ENCODE data around the gene GLCCI1.
"Not testable (repeated sequence)": the region's sequence is repeated elsewhere in the genome, so short reads cannot be mapped to it uniquely, and the experiment has no call there.

GLCCI1 gene

DNA sequence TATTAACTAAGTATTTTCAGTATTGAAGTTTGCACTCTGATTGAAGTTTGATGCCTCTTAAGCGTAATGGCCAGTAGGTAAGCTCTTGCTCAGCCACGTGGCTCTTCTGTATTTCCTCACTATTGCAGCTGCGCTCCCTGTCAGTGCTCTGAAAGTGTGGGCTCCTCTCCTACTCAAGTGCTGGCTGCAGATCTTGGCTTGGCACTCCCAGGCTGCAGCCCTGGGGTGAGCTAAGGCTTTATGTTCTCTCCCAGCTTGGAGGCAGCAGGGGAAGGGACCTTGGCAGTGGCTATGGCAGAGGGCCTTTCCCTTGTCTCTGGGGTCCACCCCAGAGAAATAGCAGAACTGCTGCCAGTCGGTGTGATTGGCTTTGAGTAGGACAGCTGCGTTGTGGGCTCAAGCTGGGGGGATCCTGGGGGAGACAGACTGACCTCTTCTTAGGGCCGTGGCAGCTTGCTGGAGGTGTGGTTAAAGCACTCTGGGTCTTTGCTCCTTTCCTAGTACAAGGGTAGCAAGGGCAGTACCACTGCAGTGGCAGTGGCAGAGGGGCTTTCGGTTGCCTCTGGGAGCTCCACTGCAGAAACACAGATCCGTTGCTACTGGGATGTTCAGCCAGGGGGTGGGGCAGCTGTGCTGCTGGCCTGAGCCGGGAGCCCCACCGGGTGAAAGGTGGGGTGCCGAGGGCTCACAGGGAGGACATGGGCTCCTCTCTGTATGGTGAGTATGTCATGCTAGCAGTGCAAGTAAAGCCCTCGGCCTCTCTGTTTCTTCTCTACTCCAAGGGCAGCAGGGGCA is 100.5 kb downstream of the GLCCI1 start:
- in situ Hi-C loops (cut with MboI; ENCODE audit: low pct_unique_long_range_greater_than_20kb, low sequenced_read_pairs), result no loop called here
- no peak for DNase-seq

DNA sequence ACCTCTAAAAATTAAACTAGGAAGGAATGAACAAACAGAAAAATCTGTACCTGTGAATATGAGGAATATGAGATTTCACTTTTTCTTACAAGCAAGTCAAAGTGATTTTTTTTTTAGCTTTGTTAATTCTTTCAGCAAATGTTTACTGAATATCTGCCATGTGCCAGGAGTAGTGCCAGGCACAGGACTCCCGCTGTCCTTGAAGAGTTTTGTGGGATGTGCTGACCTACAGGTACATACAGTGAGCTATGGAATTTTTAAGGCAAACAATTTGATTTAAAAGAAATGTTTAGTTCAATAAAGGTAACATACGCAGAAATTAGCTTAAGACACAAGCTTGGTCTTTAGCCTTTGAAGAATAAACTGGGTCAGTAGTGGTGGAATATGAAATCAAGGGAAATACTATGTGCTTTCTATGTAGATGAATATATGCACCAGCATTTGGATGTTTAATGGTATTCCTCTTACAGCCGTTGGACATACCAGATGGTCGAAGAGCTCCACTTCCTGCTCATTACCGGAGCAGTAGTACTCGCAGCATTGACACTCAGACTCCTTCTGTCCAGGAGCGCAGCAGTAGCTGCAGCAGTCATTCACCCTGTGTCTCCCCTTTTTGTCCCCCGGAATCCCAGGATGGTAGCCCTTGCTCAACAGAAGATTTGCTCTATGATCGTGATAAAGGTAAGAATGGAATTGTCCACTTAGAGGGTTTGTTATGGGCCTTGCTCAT is 102.0 kb downstream of the GLCCI1 start:
- in situ Hi-C loops (cut with MboI; ENCODE audit: low pct_unique_long_range_greater_than_20kb, low sequenced_read_pairs), result no loop called here
- no peak for DNase-seq

DNA sequence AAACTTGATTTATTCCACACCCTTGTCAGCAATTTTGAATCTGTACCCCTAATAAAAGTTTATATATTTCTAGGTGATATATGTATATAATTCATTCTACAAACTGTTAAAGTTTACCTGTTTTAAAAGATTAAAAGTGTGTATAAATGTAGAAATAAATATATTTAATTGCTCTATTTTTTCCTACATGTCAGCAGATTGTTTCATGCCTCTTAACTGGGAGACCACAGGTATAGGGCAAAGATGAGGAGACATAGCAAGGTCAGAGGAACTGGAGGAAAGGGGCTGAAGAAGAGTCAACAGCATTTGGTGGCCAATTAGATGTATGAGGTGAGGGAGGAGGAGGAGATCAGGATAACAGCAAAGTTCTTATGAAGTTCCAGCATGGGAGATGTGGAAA is 109.8 kb downstream of the GLCCI1 start:
- in situ Hi-C loops (cut with MboI; ENCODE audit: low pct_unique_long_range_greater_than_20kb, low sequenced_read_pairs), result no loop called here

DNA sequence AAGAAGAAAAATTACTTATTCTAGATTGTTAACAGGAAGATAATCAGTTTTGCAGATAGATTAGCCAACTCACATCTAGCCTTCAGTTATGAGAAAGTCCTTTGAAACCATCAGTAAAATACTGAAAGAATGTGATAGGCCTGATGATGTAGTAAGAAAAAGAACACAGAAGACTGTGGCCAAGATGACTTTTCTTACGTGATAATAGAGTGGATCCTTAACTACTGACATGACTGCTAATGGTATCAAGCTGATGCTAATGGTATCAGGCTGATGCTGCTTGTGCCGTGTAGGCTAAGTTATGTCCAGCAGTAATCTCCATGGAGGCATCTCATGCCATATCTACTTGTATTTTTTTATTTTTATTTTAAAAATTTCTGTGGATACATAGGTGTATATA is 114.2 kb downstream of the GLCCI1 start:
- DNase-seq, result no peak
- in situ Hi-C loops (cut with MboI; ENCODE audit: low pct_unique_long_range_greater_than_20kb, low sequenced_read_pairs), result no loop called here

More for the DNA sequence above, 109.8 kb downstream of the GLCCI1 start:
- DNase-seq, result no peak

DNA sequence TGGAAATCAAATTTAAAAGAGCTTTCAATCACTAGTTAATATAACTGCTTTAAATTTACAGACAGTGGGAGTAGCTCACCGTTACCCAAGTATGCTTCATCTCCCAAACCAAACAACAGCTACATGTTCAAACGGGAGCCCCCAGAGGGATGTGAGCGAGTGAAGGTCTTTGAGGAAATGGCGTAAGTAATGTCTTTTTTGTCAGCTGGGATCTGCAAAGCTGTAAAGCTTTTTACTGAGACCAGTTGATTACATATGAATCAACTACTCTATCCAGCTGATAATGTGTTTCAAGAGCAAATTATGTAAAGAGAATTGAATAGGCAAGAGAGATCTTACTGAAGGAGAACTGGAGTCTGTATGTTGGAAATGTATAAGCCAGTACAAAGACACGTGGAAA is 116.2 kb downstream of the GLCCI1 start:
- DNase-seq, result no peak
- in situ Hi-C loops (cut with MboI; ENCODE audit: low pct_unique_long_range_greater_than_20kb, low sequenced_read_pairs), result no loop called here

DNA sequence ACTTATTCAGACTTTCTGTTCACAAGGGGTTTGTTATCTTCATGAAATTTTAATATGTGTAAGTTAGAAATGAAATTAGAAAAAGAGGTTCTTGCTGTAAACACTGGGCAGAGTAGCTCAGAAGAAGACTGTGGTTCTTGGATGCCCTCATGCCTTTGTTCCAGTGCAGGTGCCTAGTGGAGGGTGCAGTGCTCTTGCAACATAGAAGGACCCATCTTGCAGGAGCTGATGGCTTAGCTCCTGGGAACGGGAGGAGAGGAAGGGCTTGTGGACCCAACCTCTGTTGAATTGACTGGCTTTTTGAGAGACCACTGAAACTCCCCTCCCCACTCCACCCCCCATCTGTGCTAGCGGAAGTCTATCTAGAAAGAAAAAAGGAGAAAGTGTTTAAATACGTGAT is 116.8 kb downstream of the GLCCI1 start:
- in situ Hi-C loops (cut with MboI; ENCODE audit: low pct_unique_long_range_greater_than_20kb, low sequenced_read_pairs), result no loop called here
- DNase-seq, result no peak

DNA sequence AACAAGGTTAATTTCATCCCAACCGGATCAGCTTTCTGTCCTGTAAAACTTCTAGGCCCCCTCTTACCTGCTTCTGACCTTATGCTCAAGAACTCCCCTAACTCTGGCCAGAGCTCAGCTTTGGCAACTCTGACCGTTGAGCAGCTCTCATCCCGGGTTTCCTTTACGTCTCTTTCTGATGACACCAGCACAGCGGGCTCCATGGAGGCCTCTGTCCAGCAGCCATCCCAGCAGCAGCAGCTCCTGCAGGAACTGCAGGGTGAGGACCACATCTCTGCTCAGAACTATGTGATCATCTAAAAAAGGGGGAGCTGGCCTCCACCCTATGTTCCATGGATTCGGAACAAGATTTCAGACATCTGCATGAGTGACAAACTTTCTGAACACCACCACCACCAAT is 117.6 kb downstream of the GLCCI1 start:
- in situ Hi-C loops (cut with MboI; ENCODE audit: low pct_unique_long_range_greater_than_20kb, low sequenced_read_pairs), result no loop called here
- no peak for DNase-seq

DNA sequence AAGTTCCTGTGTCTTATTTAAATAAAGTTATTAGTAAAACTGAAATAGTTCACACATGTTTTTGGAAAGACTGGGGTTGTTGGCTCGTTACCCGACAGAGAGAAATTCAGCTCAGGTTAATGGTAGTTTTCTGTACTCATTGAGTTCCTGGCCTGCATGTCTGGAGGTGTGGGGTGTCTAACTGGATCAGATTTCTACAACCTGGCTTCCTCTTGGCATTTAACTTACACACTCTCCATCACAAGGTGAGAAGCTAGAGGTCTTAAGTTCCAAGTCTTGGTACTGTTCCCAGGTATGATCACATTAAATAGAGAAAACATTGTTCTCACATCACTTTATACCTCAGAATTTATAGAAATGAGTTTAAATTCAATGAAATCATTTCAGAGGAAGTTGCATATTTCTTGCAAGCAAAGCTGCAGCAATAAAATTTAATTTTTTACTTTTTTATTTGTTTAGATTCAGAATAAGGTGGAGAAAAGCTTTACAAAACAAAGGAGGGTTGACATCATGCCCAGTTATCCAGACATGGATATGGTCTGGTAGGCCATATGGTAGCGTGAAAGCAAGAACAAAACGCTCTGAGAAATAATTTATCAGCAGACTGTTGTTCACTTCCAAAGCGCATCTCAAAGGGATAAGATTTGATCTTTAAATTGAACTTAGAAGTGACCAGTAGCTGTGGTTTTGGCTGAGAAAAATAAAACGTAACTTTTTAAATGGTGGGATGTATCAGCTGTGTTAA is 120.6 kb downstream of the GLCCI1 start:
- no peak for DNase-seq
- in situ Hi-C loops (cut with MboI; ENCODE audit: low pct_unique_long_range_greater_than_20kb, low sequenced_read_pairs), result no loop called here

DNA sequence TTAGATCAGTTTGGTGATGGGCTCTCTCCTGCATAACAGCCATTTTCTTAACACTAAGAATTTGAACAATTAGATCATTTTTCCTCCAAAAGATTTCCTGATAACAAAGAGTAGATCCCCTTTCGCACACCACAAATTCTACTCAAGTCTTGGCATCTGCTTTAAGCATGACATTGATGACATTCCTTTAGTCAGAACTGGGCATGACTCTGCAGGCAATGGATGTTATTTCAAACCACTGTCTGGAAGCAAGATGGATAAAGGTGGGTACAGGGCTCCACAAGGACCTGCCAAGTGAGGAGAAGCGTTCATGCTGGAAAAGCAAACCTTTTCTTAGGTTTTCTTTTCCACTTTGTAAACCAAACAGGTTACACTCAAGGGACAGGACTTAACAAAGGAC is 123.5 kb downstream of the GLCCI1 start:
- in situ Hi-C loops (cut with MboI; ENCODE audit: low pct_unique_long_range_greater_than_20kb, low sequenced_read_pairs), result no loop called here
- DNase-seq, result no peak

DNA sequence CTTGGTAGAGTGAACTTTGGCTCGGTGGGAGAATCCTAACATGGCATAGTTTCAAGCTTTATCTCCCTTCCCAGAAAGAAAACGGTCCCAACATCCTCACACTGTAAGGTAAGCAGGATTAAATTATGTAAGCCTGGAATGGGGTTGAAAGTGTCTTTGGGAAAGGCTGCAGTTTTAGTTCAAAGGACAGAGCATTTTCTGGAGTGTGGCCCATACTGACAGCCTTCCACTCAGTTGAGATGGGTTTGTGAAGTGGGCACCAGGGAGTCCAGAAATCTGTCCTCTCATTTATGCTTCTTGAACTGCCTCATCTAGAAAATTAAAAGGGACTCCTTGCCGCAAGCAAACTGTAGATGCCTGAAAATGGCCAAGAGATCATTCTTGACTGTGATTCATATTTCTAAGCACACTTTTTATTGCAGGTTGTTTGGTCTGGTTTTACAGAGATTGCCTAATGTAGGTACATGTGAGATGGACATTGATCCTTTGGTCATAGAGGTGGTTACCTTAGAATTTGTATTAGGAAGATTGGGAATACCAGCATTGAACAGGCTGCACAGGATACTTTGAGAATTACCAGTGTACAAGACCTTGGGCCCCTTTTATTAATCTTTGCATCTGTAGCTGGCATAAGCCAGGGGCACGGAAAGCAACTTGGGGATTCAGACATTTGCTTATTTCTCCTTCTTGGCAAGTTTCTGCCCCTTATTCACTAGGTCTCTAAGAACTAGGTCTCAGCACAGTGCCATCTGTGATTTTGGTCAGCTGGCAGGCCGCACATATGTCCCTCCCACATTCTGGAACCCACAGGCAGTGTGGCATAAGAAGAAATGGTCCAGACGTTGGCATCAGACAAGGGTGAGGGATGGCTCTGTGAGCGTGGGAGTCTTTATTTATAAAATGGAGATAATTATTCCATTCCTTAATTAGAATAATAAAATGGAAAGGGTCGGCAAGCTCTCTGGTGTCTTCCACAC is 125.9 kb downstream of the GLCCI1 start:
- in situ Hi-C loops (cut with MboI; ENCODE audit: low pct_unique_long_range_greater_than_20kb, low sequenced_read_pairs), result no loop called here
- DNase-seq, result no peak

DNA sequence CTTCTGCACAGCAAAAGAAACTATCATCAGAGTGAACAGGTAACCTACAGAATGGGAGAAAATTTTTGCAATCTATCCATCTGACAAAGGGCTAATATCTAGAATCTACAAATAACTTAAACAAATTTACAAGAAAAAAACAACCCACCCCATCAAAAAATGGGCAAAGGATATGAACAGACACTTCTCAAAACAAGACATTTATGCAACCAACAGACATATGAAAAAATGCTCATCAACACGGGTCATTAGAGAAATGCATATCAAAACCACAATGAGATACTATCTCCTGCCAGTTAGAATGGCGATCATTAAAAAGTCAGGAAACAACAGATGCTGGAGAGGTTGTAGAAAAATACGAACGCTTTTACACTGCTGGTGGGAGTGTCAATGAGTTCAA is 132.7 kb downstream of the GLCCI1 start:
- DNase-seq; in situ Hi-C loops (cut with MboI; ENCODE audit: low pct_unique_long_range_greater_than_20kb, low sequenced_read_pairs): not testable (repeated sequence)

DNA sequence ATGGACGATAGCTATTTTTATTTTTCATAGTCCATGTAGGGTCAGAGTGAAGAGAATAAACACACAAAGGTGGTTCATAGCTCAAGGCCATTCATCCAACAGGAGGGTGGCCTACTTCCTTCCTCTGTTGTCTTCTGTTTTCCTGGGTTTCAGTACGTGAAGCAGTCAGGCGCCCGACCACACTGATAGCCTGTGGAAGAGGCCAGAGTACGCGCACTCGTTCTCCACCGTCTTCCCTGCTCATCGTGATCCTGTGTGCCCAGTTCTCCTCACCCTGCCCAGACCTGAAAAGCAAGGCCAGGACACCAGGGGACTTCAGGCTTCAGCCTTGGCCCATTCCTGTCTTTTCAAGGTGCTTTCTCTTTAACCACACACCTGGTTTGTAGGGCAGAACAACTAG is 134.7 kb downstream of the GLCCI1 start:
- no peak for DNase-seq
- in situ Hi-C loops (cut with MboI; ENCODE audit: low pct_unique_long_range_greater_than_20kb, low sequenced_read_pairs), result no loop called here

DNA sequence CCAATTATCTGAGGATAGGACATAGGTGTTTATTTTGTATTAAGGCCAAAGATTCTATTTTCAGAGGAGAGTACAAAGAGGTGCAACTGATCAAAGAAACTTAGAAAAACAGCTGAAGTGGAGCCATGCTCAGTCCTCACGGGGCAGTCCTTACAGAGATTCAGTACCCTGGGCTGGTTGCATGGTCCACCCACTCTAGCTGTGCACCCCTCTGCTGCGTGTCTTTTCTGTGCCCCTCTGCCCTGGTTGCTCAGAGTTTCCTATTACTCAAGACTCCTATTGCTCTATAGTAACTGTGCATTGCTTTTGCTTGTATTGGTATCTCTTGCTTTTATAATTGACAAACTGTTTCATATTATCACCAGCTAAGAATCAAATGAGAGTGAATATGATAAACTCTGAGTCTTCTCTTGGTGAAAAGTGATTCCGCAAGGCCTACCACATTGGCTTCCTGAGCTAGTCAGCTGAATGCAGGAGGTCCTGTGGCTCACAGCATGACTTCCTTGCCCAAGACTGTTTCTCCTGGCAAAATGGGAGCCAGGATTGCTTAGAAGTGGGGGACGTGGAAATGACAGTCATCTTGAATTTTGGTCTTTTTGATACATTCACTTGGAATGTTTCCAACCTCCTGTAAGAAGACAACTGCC is 137.0 kb downstream of the GLCCI1 start:
- DNase-seq, result no peak
- in situ Hi-C loops (cut with MboI; ENCODE audit: low pct_unique_long_range_greater_than_20kb, low sequenced_read_pairs), result no loop called here

DNA sequence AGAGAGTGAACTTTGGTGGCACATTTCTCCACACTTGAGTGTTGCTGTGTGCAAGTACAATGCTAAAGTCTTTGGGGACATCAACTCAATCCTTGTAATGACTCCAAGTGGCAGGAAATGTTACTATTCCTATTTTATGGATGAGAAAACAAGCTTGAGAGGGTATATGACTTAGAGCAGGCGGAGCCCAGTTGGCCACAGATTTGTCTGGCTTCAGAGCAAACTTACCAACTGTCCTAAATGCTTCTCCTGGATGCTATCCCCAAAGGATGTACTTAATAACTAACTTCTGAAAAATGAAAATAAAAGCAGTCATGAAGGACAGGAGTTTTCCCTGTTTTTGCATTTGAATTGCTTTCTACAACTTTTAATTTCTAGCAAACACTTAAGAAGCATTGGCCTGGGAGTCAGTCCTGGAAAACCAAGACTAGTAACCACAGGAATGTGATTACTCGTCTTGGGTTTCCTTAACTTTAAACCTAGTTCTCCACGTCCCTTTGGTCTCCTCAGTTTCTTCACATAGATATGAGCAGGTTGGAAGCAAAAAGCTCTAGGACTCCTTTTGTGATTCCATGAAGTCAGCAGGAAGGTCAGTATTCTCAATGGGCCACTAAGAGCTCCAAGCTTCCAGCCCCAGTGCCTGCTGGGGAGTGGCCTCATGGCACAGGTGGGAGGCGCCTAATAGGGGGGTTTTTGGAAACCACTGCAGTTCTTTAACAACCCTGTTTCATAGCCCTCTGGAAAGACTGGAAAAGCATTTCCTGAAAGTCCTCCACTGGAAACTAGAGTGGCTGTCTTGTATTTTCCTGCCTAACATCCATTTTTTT is 140.8 kb downstream of the GLCCI1 start:
- DNase-seq, result no peak
- in situ Hi-C loops (cut with MboI; ENCODE audit: low pct_unique_long_range_greater_than_20kb, low sequenced_read_pairs), result no loop called here

DNA sequence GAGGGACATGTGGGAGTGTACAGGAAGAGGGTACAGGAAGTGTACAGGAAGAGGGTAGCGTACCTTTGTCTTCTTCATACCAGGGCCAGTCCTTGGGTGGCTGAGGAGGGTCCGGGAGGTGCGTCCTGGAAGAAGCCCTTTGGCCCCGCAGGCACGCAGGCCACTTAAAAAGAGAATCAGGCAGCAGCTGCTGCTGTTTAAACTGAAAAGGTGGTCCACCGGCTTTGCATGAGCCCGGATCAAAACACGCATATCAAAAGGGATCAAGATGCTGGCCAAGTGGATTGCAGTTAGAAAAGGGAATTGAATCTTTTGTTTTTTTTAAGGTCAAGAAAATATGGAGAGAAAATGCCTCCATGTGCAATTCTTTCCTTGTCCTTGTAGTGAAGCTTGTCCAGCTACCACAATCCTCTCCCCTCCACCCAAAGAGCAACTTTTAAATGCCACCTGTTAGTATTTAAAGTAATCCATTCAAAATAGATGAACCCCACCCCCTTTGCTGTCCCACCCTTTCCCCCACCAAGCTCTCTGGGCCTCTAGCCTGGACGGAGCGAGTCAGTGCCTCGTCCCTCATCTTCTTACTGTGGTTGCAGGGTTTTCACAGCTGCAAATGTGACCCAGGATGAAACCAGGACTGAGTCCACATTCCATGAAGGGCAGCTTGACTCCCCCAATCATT is 142.8 kb downstream of the GLCCI1 start:
- in situ Hi-C loops (cut with MboI; ENCODE audit: low pct_unique_long_range_greater_than_20kb, low sequenced_read_pairs), result no loop called here
- no peak for DNase-seq

DNA sequence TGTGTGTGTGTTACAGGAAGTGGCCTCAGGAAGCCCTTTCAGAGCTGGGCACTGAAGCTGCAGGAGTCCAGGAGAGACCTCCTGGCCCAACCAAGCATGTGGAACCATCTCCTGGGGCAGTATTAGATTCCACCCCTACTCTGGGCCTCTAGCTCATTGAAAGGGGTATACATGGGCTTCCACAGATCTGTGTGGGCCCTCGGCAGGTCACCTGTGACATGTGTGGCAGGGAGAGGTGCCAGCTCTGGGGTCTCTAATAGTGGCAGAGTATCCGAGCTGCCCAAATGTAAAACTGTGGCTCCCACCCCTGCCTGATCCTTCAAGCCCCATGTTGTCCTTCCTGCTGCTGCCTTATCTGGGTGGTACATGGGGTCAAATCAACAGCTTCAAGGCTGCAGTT is 144.1 kb downstream of the GLCCI1 start:
- in situ Hi-C loops (cut with MboI; ENCODE audit: low pct_unique_long_range_greater_than_20kb, low sequenced_read_pairs), result no loop called here
- no peak for DNase-seq

DNA sequence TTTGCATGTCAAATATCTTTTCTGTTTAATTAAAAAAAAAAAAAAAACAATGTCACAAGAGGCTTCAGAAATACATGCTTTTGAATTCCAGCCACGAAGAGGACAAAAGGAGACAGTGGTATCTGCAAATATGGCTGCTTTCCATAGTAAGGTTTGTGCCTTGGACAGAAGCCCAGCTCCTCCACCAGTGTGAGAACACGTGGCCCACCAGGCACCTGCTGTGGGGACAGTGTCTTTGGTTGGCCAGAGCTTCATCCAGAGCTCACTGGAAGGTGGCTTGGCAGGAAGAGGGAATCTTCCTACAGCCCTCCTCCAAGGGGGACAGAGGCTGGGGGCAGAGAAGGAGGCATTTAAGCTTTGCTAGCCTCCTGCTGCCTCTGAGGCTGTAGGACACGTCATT is 144.6 kb downstream of the GLCCI1 start:
- in situ Hi-C loops (cut with MboI; ENCODE audit: low pct_unique_long_range_greater_than_20kb, low sequenced_read_pairs), result no loop called here
- no peak for DNase-seq

All from KBM-7 (cell line).